GM18505 (cell line): ENCODE results near the gene NDUFAF2.

Experiments used
- ATAC-seq: cut with Tn5 transposase; IDR thresholded peaks from one replicate; pipeline ENCODE4 v1.9.1; 2021; ENCODE audit not compliant: unreplicated experiment
- POLR2A ChIP-seq: IDR thresholded peaks from 4 replicates; pipeline ENCODE4 v1.6.1; 2011; ENCODE audit warnings: borderline replicate concordance; ENCODE audit not compliant: insufficient read depth, insufficient read length; ENCODE audit errors: extremely low read depth

NDUFAF2 gene

DNA sequence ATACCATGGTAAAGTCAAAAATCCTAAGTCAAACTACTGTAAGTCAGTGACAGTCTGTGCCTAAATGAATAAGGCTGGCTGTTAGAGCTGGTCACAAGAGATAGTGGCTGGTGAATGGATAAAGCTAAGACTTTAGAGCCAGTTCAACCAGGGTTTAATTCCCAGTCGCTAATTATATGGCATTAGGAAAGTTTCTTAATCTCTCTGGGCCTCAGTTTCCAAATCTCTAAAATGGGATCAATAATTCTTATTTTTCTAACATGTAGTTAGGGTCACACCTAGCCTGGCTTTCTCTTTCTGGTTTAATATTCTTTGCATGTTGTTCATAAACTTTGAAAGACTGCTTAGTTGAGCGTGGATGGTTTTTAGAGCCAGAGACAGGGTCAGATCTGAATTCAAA lies 152.5 kb downstream of the NDUFAF2 start:
- no peak for ATAC-seq
- no peak for TF ChIP-seq POLR2A

DNA sequence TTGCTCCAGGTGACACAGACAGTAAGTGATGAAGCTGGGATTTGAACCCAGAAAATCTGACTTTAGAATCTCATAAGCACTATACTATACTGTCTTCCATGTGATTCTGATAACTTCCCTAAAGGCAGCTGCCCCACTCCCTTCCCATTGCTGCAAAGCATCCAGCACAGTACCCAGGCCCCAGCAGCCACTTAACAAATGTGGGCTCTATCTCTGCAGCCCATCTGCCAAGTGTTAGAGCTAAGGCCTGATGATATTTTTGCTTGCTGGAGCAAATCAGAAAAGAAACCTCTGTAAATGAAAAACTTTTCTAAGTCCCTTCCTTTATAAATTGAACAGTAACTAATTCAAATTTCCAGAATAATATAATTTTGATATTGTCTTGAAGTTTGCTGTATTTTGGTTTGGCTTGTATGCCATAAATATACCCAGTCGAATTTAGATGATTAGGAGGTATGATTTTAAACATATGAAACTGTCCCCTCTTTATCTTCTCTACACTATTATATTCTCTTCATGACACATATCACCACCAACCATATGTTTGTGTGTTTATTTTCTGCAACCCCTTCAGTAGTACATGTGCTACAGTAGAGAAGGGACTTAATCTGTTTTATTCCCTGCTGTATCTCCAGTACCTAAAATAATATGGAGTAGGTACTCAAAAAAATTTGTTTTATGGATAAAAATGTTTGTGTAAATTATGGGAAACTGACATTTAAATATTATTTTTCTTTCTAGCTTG lies 153.4 kb downstream of the NDUFAF2 start:
- ATAC-seq, result no peak
- no peak for TF ChIP-seq POLR2A

DNA sequence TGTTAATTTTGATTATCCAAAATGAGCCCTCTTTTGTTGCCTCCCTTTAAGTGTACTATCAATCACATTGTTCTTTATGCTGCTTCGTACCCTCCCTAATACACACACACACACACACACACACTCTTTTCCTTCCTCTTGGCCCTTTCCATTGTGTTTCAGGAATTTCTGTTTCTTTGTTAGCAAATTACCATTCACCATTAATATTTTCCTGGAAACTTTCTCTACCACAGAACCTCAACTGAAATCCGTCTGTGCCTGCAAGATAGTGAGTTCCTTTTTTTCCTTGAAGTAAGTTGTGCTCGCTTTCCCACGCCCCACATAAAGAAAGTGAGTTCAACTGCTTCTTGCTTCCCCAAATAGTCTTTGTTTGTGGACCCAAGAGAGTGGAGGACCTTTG lies 155.4 kb downstream of the NDUFAF2 start:
- no peak for TF ChIP-seq POLR2A
- no peak for ATAC-seq

DNA sequence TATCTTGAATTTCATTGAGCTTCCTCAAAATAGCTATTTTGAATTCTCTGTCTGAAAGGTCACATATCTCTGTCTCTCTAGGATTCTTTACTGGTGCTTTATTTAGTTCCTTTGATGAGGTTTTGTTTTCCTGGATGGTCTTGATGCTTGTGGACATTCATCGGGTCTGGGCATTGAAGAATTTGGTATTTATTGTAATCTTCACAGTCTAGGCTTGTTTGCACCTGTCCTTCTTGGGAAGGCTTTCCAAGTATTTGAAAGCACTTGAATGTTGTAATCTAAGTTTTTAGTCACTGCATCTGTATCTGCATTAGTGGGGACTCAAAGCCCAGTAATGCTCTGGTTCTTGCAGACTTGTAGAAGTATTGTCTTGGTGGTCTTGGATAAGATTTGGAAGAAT lies 169.4 kb downstream of the NDUFAF2 start:
- no peak for ATAC-seq
- TF ChIP-seq POLR2A, result no peak

DNA sequence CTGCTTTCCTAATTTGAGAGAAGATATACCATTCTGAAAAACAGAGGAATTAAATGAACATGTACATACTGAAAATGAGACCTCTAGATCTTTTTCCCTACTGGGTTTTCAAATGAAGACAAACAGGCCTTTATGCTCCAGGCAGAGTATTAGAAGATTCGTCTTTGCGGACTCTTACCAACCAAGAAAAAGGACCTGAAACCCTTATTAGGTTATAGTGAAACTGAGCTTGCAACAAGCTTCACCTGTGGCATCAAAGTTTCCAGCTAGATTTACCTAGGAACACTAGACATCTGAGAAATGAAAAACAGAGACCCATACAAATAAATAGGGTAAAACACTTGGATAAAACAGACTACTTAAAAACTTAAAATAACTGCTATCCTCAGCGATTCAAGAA lies 171.0 kb downstream of the NDUFAF2 start:
- no peak for ATAC-seq
- no peak for TF ChIP-seq POLR2A

DNA sequence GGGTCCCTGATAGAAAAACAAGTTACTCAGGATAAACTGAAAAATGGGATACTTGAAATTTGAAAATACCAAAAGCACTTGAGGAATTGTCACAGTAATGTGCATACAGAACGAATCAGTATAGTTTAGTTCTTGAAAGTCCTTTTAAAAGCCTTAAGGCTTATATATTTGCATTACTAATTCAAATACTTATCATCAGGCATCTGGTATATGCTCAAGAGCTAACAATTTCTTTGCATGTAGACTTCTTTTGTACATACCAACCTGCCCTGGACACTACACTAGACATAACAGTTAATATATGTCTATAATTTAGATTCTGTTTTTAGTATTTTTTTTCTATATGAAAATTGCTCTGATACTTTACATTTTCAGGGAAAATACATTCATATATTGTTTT lies 174.1 kb downstream of the NDUFAF2 start:
- TF ChIP-seq POLR2A, result no peak
- ATAC-seq, result no peak

DNA sequence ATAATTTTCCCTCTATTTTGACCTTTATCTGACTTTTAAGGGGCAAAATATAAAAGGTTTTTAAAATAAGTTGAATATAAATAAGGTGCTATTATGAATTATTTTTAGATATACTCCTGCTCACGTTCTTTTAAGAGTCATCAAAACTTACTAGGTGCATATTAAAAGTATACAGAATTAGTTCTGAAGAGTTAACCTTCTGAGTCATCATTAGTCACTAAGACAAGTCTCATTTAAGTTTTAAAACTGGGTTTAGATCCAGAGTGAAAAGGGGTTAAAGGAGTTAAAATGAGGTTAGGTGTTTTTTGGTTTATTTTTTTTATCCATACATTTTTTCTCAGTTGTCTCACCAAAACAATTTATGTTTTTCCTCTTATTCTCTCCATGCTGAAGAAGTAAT lies 175.5 kb downstream of the NDUFAF2 start:
- no peak for ATAC-seq

GRCh38 chr5:61123145-61123544 lies 178.1 kb downstream of the NDUFAF2 start:
- no peak for ATAC-seq
- no peak for TF ChIP-seq POLR2A

More for the DNA sequence above, 175.5 kb downstream of the NDUFAF2 start:
- no peak for TF ChIP-seq POLR2A

DNA sequence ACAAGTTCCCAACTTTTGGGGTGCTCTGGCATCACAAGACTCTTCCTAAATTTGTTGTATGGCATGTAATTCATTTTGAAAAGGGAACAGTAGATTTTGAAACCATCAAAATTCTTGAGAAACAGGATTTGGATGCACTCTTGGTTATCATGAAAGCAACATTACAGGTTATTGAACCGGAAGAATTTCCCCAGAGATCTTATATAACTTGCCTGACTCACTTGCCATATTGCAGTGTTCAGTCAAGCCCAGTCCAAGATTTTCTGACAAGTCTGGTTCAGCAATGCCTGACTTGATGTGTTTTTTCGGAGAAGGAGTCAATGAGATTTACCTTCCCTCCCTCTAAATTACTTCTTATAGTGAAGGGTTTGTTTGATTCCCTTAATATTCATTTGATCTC lies 185.3 kb downstream of the NDUFAF2 start:
- TF ChIP-seq POLR2A, result no peak
- no peak for ATAC-seq

- no peak for ATAC-seq
Measured at GRCh38 chr5:61132559-61132958, 187.6 kb downstream of the NDUFAF2 start.

DNA sequence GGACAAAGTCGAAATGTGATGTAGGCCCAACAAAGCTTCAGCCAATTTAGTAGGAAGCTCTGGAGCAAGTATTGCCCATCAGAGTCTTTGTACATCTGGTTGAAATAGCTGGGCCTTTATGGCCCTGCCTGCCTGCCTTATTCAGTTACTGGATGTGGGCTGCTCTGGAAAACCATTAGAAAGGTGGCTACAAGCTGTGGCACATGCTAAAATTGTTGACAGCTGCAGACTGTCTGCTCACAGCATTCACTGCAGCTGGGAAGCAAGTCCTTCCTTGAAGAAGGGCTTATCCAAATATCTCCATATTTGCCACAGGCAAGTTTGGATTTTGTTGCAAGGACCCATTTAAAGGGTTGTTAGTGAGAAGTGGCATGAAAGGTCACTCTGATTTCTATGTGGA lies 192.8 kb downstream of the NDUFAF2 start:
- TF ChIP-seq POLR2A, result no peak

More at GRCh38 chr5:61132559-61132958, 187.6 kb downstream of the NDUFAF2 start:
- TF ChIP-seq POLR2A, result no peak

DNA sequence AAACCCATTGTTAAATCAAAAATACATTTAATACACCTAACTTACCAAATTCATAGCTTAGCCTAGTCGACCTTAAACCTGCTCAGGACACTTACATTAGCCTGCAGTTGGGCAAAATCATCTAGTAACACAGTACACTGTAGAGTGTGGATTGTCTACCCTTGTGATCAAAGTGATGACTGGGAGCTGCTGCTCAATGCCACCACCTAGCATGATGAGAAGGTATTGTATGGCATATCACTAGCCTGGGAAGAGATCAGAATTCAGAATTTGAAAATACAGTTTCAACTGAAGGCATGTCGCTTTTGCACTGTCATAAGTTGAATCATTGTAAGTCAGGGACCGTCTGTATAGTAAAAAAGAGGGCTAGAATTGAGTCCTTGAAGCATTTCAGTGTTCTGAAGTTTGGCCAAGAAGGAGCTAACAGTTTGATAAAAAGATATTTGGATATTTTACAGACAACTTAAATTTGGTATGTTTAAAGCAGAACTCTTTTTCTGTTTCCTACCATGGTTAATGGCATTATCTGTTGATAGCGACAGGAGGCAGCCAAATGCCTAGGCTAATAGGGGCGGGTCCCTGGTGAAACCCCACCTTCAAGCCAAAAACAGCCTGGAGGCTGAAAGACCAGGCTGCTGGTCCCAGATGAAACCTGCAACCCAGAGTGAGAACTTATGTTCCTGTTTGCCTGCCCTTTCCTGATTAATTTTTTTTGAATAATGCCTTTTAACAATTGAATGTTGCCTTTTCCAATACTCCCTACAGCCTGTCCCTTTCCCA lies 194.3 kb downstream of the NDUFAF2 start:
- ATAC-seq, result no peak
- no peak for TF ChIP-seq POLR2A

More for the DNA sequence above, 192.8 kb downstream of the NDUFAF2 start:
- ATAC-seq, result no peak

DNA sequence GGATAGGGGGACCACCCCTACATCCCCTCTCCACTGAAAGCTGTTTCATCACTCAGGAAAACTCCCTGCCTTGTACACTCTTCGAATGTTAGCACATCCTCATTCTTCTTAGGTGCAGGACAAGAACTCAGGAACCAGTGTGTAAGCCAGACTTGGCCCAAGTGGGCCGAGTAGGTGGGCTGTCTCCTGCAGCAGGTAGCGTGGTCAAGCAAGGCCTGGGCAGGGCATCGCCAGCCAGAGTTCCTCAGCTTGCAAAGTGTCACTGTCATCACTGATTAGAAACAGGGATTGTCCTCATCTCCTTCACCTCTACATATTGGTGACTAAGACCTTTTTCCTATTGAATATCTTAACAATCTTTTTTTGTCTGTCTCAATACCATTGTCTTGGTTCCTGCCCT lies 194.9 kb downstream of the NDUFAF2 start:
- no peak for TF ChIP-seq POLR2A
- ATAC-seq, result no peak

- no peak for TF ChIP-seq POLR2A
- no peak for ATAC-seq
Measured at GRCh38 chr5:61141801-61142200, 196.8 kb downstream of the NDUFAF2 start.
